Measurements from ENCODE around the gene DHX38.

The DHX38 gene

GRCh38 chr16:72110662-72111615 is 17.3 kb downstream of the DHX38 start:
- FAIRE-seq, result no peak

GRCh38 chr16:72111657-72112451 is 18.2 kb downstream of the DHX38 start:
- no peak for TF ChIP-seq CTCF (IDR thresholded peaks at IDR 0.05; ENCODE audit: insufficient read depth, missing control alignments)
- DNase-seq (ENCODE audit: insufficient read length, low spot score) (no peak), FAIRE-seq (no peak)

More at GRCh38 chr16:72110662-72111615, 17.3 kb downstream of the DHX38 start:
- DNase-seq (ENCODE audit: insufficient read length, low spot score), result no peak
- no peak for TF ChIP-seq CTCF (IDR thresholded peaks at IDR 0.05; ENCODE audit: insufficient read depth, missing control alignments)

- DNase-seq (ENCODE audit: insufficient read length, low spot score) (no peak), FAIRE-seq (no peak)
- no peak for TF ChIP-seq CTCF (IDR thresholded peaks at IDR 0.05; ENCODE audit: insufficient read depth, missing control alignments)
Observed at GRCh38 chr16:72112452-72112792, 18.8 kb downstream of the DHX38 start.

- DNase-seq (ENCODE audit: insufficient read length, low spot score), result no peak
- no peak for FAIRE-seq
- TF ChIP-seq CTCF (IDR thresholded peaks at IDR 0.05; ENCODE audit: insufficient read depth, missing control alignments), result no peak
Observed at GRCh38 chr16:72112906-72113615, 19.4 kb downstream of the DHX38 start.

GRCh38 chr16:72113616-72113945 is 19.9 kb downstream of the DHX38 start:
- DNase-seq (ENCODE audit: insufficient read length, low spot score) (no peak), FAIRE-seq (no peak)
- no peak for TF ChIP-seq CTCF (IDR thresholded peaks at IDR 0.05; ENCODE audit: insufficient read depth, missing control alignments)

- FAIRE-seq (no peak), DNase-seq (ENCODE audit: insufficient read length, low spot score) (no peak)
- TF ChIP-seq CTCF (IDR thresholded peaks at IDR 0.05; ENCODE audit: insufficient read depth, missing control alignments), result no peak
Observed at GRCh38 chr16:72120026-72120425, 26.4 kb downstream of the DHX38 start.
